Measurements from ENCODE around the gene NAT16. TPM values are rescaled to one million over a fixed set of nuclear protein-coding genes. Genes with fewer than 3 reads are reported as not detected.
A peak's percentile ranks its signal among the peaks of the same experiment; 100 is the strongest.

Gene NAT16
- total and polyA plus RNA-seq, 2 of the 13 experiments (the other 11 are each of a cell fraction or from before 2014, with no cell fraction given) = 0.04 TPM; not detected in 1

GRCh38 chr7:101125989-101126650 lies 54.0 kb downstream of the NAT16 start (continued):
- TF ChIP-seq ZBTB40 (IDR thresholded peaks at IDR 0.05) (no peak), ZBTB40 (CRISPR knock-in tag; IDR thresholded peaks at IDR 0.05) (no peak), AHR (CRISPR knock-in tag; IDR thresholded peaks at IDR 0.05) (no peak), DRAP1 (CRISPR knock-in tag; IDR thresholded peaks at IDR 0.05) (no peak), NAIF1 (CRISPR knock-in tag; IDR thresholded peaks at IDR 0.05; ENCODE audit: borderline replicate concordance) (peak; percentile 40; the same call in 1 of the 2 replicates), CENPX (CRISPR knock-in tag; IDR thresholded peaks at IDR 0.05) (no peak), PAWR (CRISPR knock-in tag; IDR thresholded peaks at IDR 0.05; ENCODE audit: borderline replicate concordance) (no peak), SMAD3 (CRISPR knock-in tag; IDR thresholded peaks at IDR 0.05) (no peak), NFKBIZ (CRISPR knock-in tag; IDR thresholded peaks at IDR 0.05) (peak; percentile 22; the same call in 1 of the 2 replicates), PPARG (CRISPR knock-in tag; conservative IDR thresholded peaks at IDR 0.05) (no peak), ZNF121 (CRISPR knock-in tag; IDR thresholded peaks at IDR 0.05) (peak; percentile 74; the same call in 1 of the 2 replicates), TSC22D2 (CRISPR knock-in tag; IDR thresholded peaks at IDR 0.05; ENCODE audit: borderline replicate concordance) (no peak), BRF2 (CRISPR knock-in tag; IDR thresholded peaks at IDR 0.05) (0 out of 2 replicates have a peak, but pooled peaks have one; percentile 7), ZNF605 (CRISPR knock-in tag; IDR thresholded peaks at IDR 0.05) (peak; percentile 9; the same call in 1 of the 2 replicates), GABPB1 (CRISPR knock-in tag; IDR thresholded peaks at IDR 0.05) (no peak; the same call in none of the 2 replicates), ZBTB7B (CRISPR knock-in tag; IDR thresholded peaks at IDR 0.05) (no peak), LCORL (IDR thresholded peaks at IDR 0.05) (no peak), LCORL (CRISPR knock-in tag; IDR thresholded peaks at IDR 0.05) (peak; percentile 67; the same call in 1 of the 2 replicates), ZNF569 (CRISPR knock-in tag; IDR thresholded peaks at IDR 0.05; ENCODE audit: borderline replicate concordance) (no peak), TEAD3 (CRISPR knock-in tag; optimal IDR thresholded peaks at IDR 0.05; ENCODE audit: borderline replicate concordance) (no peak), ZNF7 (CRISPR knock-in tag; IDR thresholded peaks at IDR 0.05) (no peak), KLF12 (CRISPR knock-in tag; IDR thresholded peaks at IDR 0.05; ENCODE audit: borderline replicate concordance) (no peak)
